GM18526 (cell line): Measurements from ENCODE around the gene OPHN1.

ENCODE experiments used
- POLR2A ChIP-seq: IDR thresholded peaks from 3 replicates; pipeline ENCODE4 v1.6.1; 2011; ENCODE audit not compliant: insufficient read length; ENCODE audit errors: extremely low read depth

OPHN1 gene

GRCh38 chrX:68433981-68434299 lies 645 bp upstream of the OPHN1 start:
- no peak for TF ChIP-seq POLR2A

GRCh38 chrX:68432648-68433047 lies 647 bp downstream of the OPHN1 start:
- no peak for TF ChIP-seq POLR2A

GRCh38 chrX:68431836-68432235 lies 1.5 kb downstream of the OPHN1 start:
- TF ChIP-seq POLR2A, result no peak

GRCh38 chrX:68429216-68429615 lies 4.1 kb downstream of the OPHN1 start:
- TF ChIP-seq POLR2A, result no peak

GRCh38 chrX:68428431-68428830 lies 4.9 kb downstream of the OPHN1 start:
- no peak for TF ChIP-seq POLR2A

GRCh38 chrX:68424719-68425118 lies 8.6 kb downstream of the OPHN1 start:
- TF ChIP-seq POLR2A, result no peak

- no peak for TF ChIP-seq POLR2A
Measured at GRCh38 chrX:68422478-68422877, 10.8 kb downstream of the OPHN1 start.

- no peak for TF ChIP-seq POLR2A
Measured at GRCh38 chrX:68421636-68422035, 11.7 kb downstream of the OPHN1 start.

- no peak for TF ChIP-seq POLR2A
Measured at GRCh38 chrX:68420559-68420958, 12.7 kb downstream of the OPHN1 start.

GRCh38 chrX:68419975-68420374 lies 13.3 kb downstream of the OPHN1 start:
- no peak for TF ChIP-seq POLR2A

GRCh38 chrX:68417651-68418050 lies 15.6 kb downstream of the OPHN1 start:
- no peak for TF ChIP-seq POLR2A

- TF ChIP-seq POLR2A, result no peak
Measured at GRCh38 chrX:68416592-68416991, 16.7 kb downstream of the OPHN1 start.

- TF ChIP-seq POLR2A, result no peak
Measured at GRCh38 chrX:68415316-68415715, 18.0 kb downstream of the OPHN1 start.

GRCh38 chrX:68413254-68413653 lies 20.0 kb downstream of the OPHN1 start:
- TF ChIP-seq POLR2A, result no peak

- no peak for TF ChIP-seq POLR2A
Measured at GRCh38 chrX:68411729-68412128, 21.6 kb downstream of the OPHN1 start.

GRCh38 chrX:68409194-68409593 lies 24.1 kb downstream of the OPHN1 start:
- no peak for TF ChIP-seq POLR2A

- no peak for TF ChIP-seq POLR2A
Measured at GRCh38 chrX:68403522-68403921, 29.8 kb downstream of the OPHN1 start.

- TF ChIP-seq POLR2A, result no peak
Measured at GRCh38 chrX:68403038-68403437, 30.3 kb downstream of the OPHN1 start.

- no peak for TF ChIP-seq POLR2A
Measured at GRCh38 chrX:68402094-68402493, 31.2 kb downstream of the OPHN1 start.

GRCh38 chrX:68398291-68398690 lies 35.0 kb downstream of the OPHN1 start:
- TF ChIP-seq POLR2A, result no peak
